Esophagus (tissue), 2 donors: ENCODE measurements around the gene GPR137. TPM values are rescaled to one million over a fixed set of nuclear protein-coding genes. Genes with fewer than 3 reads are reported as not detected.

Experiments
- H3K27ac ChIP-seq, 2 donors: one replicate each; pipeline ENCODE4 v1.5.1; 2013; ENCODE audit warnings: low read depth in 2 of 2, mild to moderate bottlenecking in 2 of 2, inconsistent platforms in 1 of 2, low read length in 1 of 2, moderate library complexity in 1 of 2
- H3K27me3 ChIP-seq, 2 donors: one replicate each; pipeline ENCODE4 v1.6.1; 2013; ENCODE audit warnings: low read length in 2 of 2, control low read depth in 1 of 2, mild to moderate bottlenecking in 1 of 2; ENCODE audit not compliant: insufficient read depth in 2 of 2, control insufficient read depth in 1 of 2
- H3K36me3 ChIP-seq, 2 donors: one replicate each; pipeline ENCODE4 v1.6.1; 2013; ENCODE audit warnings: low read length in 1 of 2; ENCODE audit not compliant: control insufficient read depth in 2 of 2, insufficient read depth in 2 of 2
- H3K4me1 ChIP-seq, 2 donors: one replicate each; pipeline ENCODE4 v1.6.1; 2013; ENCODE audit warnings: low read length in 1 of 2; ENCODE audit not compliant: control insufficient read depth in 2 of 2, insufficient read depth in 2 of 2
- H3K4me3 ChIP-seq, 2 donors: one replicate each; pipeline ENCODE4 v1.5.1; 2013; ENCODE audit warnings: low read length in 2 of 2, mild to moderate bottlenecking in 2 of 2, low read depth in 1 of 2, moderate library complexity in 1 of 2
- H3K9me3 ChIP-seq, 2 donors: one replicate each; pipeline ENCODE4 v1.6.1; 2013; ENCODE audit warnings: mild to moderate bottlenecking in 2 of 2, low read depth in 1 of 2, low read length in 1 of 2, moderate library complexity in 1 of 2; ENCODE audit not compliant: control insufficient read depth in 2 of 2, insufficient read depth in 1 of 2
- WGBS, 2 donors: extraction: QIAGEN DNeasy Blood & Tissue Kit; methylation state at CpG; one replicate each; pipeline ENCODE4 v1.1.7; 2013; 5-methylcytosine and 5-hydroxymethylcytosine counted together
- polyA plus RNA-seq, 2 donors: library from polyadenylated mRNA; stranded (reverse); fragments of 200-250 nt; gene quantifications; one replicate each; pipeline ENCODE4 v1.2.3, GENCODE V29; 2013
- donor health status: healthy with polysubstance abuse.
- donor health status: Bipolar disorder and iron deficiency.

Gene GPR137
- polyA plus RNA-seq, 2 donors = 18.6 to 22.7 TPM

GRCh38 chr11:64291752-64292459, 6.3 kb downstream of the GPR137 start:
- Histone ChIP-seq H3K9me3 (no peaks in the 10 kb centered on the region), H3K27ac (no peak overlapping the region), H3K36me3 (peaks cover 0 to 2% of the 10 kb centered on the region in 2 donors), H3K4me3 (peak overlapping the region; percentile 19 to 48), H3K27me3 (peaks cover 0 to 21% of the 10 kb centered on the region in 2 donors), H3K4me1 (peaks cover 5 to 7% of the 10 kb centered on the region in 2 donors)
- 1% methylated on average over 49 to 96 of the region's 96 CpGs for WGBS, 2 donors

DNA sequence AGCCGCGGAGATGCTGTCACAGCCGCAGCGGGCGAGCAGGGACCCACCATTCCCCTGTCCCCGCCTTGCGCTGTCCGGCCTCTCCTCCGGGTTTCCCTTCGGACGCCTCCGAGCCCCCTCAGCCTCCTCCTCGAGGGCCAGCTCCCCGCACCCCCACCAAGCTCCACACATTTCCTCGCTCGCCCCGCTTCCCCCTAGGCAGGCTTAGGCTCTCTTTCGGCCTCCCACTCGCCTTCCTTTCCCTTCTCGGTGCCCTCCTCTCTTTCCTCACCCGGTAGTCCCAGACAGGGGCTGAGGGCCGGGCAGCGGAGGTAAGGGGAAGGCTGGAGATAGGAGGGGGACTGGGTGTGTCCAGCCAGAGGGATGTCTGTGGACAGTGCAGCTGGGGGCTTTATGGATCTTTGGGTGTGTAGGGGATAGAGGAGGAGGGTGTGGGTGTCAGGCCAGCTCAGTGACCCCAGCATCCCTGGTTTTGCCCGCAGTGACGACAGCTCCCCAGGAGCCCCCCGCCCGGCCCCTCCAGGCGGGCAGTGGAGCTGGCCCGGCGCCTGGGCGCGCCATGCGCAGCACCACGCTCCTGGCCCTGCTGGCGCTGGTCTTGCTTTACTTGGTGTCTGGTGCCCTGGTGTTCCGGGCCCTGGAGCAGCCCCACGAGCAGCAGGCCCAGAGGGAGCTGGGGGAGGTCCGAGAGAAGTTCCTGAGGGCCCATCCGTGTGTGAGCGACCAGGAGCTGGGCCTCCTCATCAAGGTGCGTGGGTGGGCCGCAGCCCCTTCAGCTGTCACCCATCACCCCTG, 7.0 kb downstream of the GPR137 start:
- peaks cover 0 to 21% of the 10 kb centered on the region in 2 donors for H3K27me3 ChIP-seq
- no peaks in the 10 kb centered on the region for H3K9me3 ChIP-seq
- H3K4me3 ChIP-seq = peak overlapping the region in 1 of 2 donors; percentile 48
- H3K27ac ChIP-seq = no peak overlapping the region
- peaks cover 5 to 7% of the 10 kb centered on the region in 2 donors for H3K4me1 ChIP-seq
- peaks cover 0 to 2% of the 10 kb centered on the region in 2 donors for H3K36me3 ChIP-seq
- 33 to 44% methylated on average over 33 to 42 of the region's 42 CpGs for WGBS, 2 donors

DNA sequence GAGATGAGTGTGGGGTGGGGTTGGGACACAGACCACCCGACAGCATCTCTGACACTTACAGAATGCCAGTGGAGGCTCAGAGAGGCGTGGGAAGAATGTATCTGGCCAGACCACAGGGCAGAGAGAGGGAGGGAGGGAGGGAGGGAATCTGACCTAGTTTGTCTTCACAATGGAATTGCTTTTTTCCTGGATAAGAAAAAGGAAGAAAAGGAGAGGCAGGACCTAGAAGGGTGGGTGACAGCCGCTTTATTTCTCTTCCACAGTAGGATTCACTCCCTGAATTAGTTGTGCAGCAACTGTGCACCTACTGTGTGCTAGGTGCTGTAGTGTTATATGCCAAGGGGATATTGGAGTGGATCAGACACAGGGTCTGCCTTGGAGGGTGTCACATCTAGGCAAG, 9.1 kb downstream of the GPR137 start:
- WGBS, 2 donors = 50 to 62% methylated on average over 3 of the region's 3 CpGs
- H3K27ac ChIP-seq = no peak overlapping the region
- H3K27me3 ChIP-seq = peaks cover 0 to 26% of the 10 kb centered on the region in 2 donors
- H3K4me1 ChIP-seq = peaks cover 5 to 12% of the 10 kb centered on the region in 2 donors
- no peak overlapping the region for H3K4me3 ChIP-seq
- H3K36me3 ChIP-seq = no peaks in the 10 kb centered on the region
- H3K9me3 ChIP-seq = no peaks in the 10 kb centered on the region

DNA sequence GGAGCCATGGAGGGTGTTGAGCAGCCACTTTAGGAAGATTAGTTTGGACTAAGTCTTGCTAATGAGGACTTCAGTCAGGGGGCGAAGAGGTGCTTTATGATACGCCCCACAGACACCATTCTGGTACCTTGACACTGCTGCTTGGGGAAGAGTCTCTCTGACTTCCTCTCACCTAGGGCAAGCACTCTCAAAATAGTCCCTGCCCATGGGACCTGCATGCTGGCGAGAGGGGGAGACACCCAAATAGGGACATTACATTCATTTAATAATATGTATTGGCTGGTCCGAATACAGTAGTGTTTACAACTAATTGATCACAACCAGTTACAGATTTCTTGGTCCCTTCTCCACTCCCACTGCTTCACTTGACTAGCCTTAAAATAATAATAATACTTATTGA, 10.1 kb downstream of the GPR137 start:
- no peaks in the 10 kb centered on the region for H3K36me3 ChIP-seq
- peaks cover 0 to 30% of the 10 kb centered on the region in 2 donors for H3K27me3 ChIP-seq
- no peak overlapping the region for H3K4me3 ChIP-seq
- H3K27ac ChIP-seq = no peak overlapping the region
- H3K4me1 ChIP-seq = peaks cover 5 to 22% of the 10 kb centered on the region in 2 donors
- 90 to 95% methylated on average over 4 of the region's 4 CpGs for WGBS, 2 donors
- no peaks in the 10 kb centered on the region for H3K9me3 ChIP-seq

DNA sequence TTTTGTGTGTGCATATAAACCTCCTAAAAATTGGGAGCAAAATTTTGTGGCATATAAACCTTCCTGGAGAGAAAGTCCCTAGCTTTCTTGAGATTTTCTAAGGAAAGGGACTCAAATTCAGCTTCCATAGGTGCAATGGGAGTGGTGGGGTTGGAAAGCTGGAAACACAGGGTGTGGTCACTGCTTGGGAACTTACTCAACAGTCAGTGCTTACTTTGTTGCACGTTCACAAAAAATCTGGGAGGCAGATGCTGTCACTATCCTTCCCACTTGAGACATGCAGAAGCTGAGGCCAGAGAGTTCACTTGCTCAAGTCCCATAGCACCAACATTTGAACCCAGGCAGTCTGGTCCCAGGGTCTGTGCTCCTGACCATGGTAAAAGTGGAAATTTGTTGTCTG, 10.6 kb downstream of the GPR137 start:
- no peaks in the 10 kb centered on the region for H3K36me3 ChIP-seq

DNA sequence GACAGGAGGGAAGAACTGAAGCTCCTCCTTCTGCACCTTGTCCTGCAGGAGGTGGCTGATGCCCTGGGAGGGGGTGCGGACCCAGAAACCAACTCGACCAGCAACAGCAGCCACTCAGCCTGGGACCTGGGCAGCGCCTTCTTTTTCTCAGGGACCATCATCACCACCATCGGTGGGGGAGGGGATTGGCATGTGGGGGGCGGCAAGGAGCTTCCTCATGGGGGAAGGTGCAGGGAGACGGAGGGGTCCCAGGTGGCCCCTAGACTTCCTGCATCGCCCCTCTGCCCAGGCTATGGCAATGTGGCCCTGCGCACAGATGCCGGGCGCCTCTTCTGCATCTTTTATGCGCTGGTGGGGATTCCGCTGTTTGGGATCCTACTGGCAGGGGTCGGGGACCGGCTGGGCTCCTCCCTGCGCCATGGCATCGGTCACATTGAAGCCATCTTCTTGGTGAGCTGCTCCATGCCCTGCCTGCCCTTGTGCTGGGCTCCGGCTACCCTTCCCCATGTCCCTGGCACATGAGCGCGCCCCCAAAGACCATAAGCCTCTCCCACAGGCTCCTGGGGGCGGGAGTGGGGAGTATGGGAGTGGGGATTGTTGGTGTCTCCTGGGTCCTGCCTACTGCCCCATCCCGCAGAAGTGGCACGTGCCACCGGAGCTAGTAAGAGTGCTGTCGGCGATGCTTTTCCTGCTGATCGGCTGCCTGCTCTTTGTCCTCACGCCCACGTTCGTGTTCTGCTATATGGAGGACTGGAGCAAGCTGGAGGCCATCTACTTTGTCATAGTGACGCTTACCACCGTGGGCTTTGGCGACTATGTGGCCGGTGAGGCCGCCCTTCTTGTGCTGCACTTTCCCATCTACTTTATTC, 11.4 kb downstream of the GPR137 start:
- H3K9me3 ChIP-seq = no peaks in the 10 kb centered on the region
- 22 to 37% methylated on average over 31 to 34 of the region's 34 CpGs for WGBS, 2 donors
- H3K4me3 ChIP-seq = no peak overlapping the region
- no peak overlapping the region for H3K27ac ChIP-seq
- H3K27me3 ChIP-seq = peaks cover 0 to 20% of the 10 kb centered on the region in 2 donors
- no peaks in the 10 kb centered on the region for H3K36me3 ChIP-seq
- H3K4me1 ChIP-seq = peaks cover 0 to 18% of the 10 kb centered on the region in 2 donors

More for the DNA sequence above, 10.6 kb downstream of the GPR137 start:
- Histone ChIP-seq H3K4me1 (peaks cover 5 to 23% of the 10 kb centered on the region in 2 donors), H3K4me3 (no peak overlapping the region), H3K9me3 (no peaks in the 10 kb centered on the region), H3K27me3 (peaks cover 0 to 27% of the 10 kb centered on the region in 2 donors), H3K27ac (no peak overlapping the region)
- 18 to 29% methylated on average over 1 of the region's 1 CpG for WGBS, 2 donors

DNA sequence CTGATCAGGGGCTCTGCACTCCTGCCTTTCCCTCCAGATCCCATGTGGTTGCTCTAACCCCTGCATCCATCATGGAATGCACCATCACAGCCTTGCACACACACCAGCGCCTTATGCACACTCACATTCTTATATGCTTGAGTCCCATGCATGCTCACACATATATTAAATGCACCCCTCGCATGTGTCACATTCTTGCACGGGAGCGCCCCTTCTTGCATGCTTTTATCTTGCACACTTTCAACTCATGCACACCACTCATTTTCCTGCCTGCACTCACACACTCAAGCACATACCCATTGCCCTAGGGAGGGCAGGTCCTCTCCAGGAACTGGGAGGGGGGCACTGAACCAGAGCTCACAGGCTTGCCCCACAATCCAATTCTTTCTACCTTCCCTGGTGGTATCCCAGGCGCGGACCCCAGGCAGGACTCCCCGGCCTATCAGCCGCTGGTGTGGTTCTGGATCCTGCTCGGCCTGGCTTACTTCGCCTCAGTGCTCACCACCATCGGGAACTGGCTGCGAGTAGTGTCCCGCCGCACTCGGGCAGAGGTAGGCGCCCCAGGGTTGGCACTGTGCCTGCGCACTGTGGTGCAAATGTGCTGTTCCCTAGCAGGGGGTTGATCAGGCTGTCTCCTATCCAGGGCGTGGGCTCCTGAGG, 12.2 kb downstream of the GPR137 start:
- Histone ChIP-seq H3K4me3 (no peak overlapping the region), H3K27ac (no peak overlapping the region), H3K36me3 (no peaks in the 10 kb centered on the region), H3K27me3 (peaks cover 0 to 13% of the 10 kb centered on the region in 2 donors), H3K9me3 (no peaks in the 10 kb centered on the region), H3K4me1 (peaks cover 0 to 16% of the 10 kb centered on the region in 2 donors)
- WGBS, 2 donors = 51 to 57% methylated on average over 18 of the region's 18 CpGs

DNA sequence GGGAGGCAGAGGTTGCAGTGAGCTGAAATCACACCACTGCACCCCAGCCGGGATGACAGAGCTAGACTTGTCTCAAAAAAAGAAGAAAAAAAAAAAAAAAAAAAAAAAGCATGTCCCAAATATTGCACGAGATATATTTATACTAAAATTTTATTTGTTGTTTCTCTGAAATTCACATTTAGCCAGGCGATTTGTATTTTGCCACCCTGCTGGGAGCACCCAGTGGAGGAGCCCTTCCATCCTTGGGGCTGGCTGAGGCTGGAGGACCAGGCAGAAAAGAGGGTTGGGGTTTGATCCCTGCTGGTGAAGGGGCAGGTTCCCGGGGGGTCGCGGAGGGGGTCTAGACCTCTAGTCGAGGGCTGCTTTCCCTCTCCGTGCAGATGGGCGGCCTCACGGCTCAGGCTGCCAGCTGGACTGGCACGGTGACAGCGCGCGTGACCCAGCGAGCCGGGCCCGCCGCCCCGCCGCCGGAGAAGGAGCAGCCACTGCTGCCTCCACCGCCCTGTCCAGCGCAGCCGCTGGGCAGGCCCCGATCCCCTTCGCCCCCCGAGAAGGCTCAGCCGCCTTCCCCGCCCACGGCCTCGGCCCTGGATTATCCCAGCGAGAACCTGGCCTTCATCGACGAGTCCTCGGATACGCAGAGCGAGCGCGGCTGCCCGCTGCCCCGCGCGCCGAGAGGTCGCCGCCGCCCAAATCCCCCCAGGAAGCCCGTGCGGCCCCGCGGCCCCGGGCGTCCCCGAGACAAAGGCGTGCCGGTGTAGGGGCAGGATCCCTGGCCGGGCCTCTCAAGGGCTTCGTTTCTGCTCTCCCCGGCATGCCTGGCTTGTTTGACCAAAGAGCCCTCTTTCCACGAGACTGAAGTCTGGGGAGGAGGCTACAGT, 13.6 kb downstream of the GPR137 start:
- Histone ChIP-seq H3K27ac (no peak overlapping the region), H3K4me1 (peaks cover 0 to 16% of the 10 kb centered on the region in 2 donors), H3K27me3 (peaks cover 0 to 10% of the 10 kb centered on the region in 2 donors), H3K4me3 (peak overlapping the region; percentile 7 to 26), H3K36me3 (no peaks in the 10 kb centered on the region), H3K9me3 (no peaks in the 10 kb centered on the region)
- WGBS, 2 donors = 4 to 5% methylated on average over 48 to 60 of the region's 60 CpGs
